Islet of Langerhans (tissue), 1 donor: ENCODE results near the gene ZNF275.
A peak's percentile ranks its signal among the peaks of the same experiment; 100 is the strongest.
"Not testable (repeated sequence)": the region's sequence is repeated elsewhere in the genome, so short reads cannot be mapped to it uniquely, and the experiment has no call there.

ENCODE experiments used
- FAIRE-seq: peaks from one replicate; lab custom pipeline; 2011; peaks lifted over from hg19 to GRCh38; lab: Jason Lieb, UNC

The ZNF275 gene

GRCh38 chrX:153319295-153320046, 14.5 kb upstream of the ZNF275 start:
- no peak for FAIRE-seq

GRCh38 chrX:153320047-153320443, 13.9 kb upstream of the ZNF275 start:
- FAIRE-seq, result not testable (repeated sequence)

GRCh38 chrX:153320555-153321184, 13.3 kb upstream of the ZNF275 start:
- FAIRE-seq, result no peak

GRCh38 chrX:153321381-153322124, 12.4 kb upstream of the ZNF275 start, which contains the start of gene PNMA6F:
PNMA6F (minus strand) TSS chrX:153321767; CDS start chrX:153320674, 1,093 bp downstream.
- no peak for FAIRE-seq

GRCh38 chrX:153327561-153327960, 6.4 kb upstream of the ZNF275 start:
- FAIRE-seq, result no peak

GRCh38 chrX:153333266-153333665, 687 bp upstream of the ZNF275 start:
- FAIRE-seq, result peak; percentile 33

- no peak for FAIRE-seq
Measured at GRCh38 chrX:153334654-153335295, 822 bp downstream of the ZNF275 start.

GRCh38 chrX:153336121-153336894, 2.4 kb downstream of the ZNF275 start:
- no peak for FAIRE-seq

- FAIRE-seq, result no peak
Measured at GRCh38 chrX:153336988-153337387, 3.0 kb downstream of the ZNF275 start.

- no peak for FAIRE-seq
Measured at GRCh38 chrX:153338836-153339235, 4.9 kb downstream of the ZNF275 start.

GRCh38 chrX:153339662-153340061, 5.7 kb downstream of the ZNF275 start:
- FAIRE-seq, result no peak

GRCh38 chrX:153340111-153340510, 6.2 kb downstream of the ZNF275 start:
- no peak for FAIRE-seq

- FAIRE-seq, result no peak
Measured at GRCh38 chrX:153342762-153343558, 9.0 kb downstream of the ZNF275 start.

- FAIRE-seq, result no peak
Measured at GRCh38 chrX:153343674-153344073, 9.7 kb downstream of the ZNF275 start.

- no peak for FAIRE-seq
Measured at GRCh38 chrX:153347530-153347929, 13.6 kb downstream of the ZNF275 start.

GRCh38 chrX:153348421-153348820, 14.5 kb downstream of the ZNF275 start:
- FAIRE-seq, result no peak

- no peak for FAIRE-seq
Measured at GRCh38 chrX:153349952-153350351, 16.0 kb downstream of the ZNF275 start.

- FAIRE-seq, result no peak
Measured at GRCh38 chrX:153351981-153352380, 18.0 kb downstream of the ZNF275 start.

GRCh38 chrX:153352858-153353257, 18.9 kb downstream of the ZNF275 start:
- no peak for FAIRE-seq

- no peak for FAIRE-seq
Measured at GRCh38 chrX:153353416-153353815, 19.5 kb downstream of the ZNF275 start.

- no peak for FAIRE-seq
Measured at GRCh38 chrX:153357877-153358276, 23.9 kb downstream of the ZNF275 start.
